HepG2 (cell line): ENCODE measurements around the gene NDE1.

ENCODE experiments used
- HBP1 ChIP-seq: IDR thresholded peaks from 2 replicates; pipeline ENCODE4 v1.6.1; 2016; ENCODE audit warnings: low read depth, control low read depth
- LCORL ChIP-seq, 2 experiments: fragments of 450-650 bp in 1 of 2; sonication (generic) in 1 of 2; formaldehyde crosslinking in 1 of 2; IDR thresholded peaks; 2 replicates each; pipeline versions ENCODE4 v1.5.0 to v1.6.1; 2017 to 2020; ENCODE audit warnings: antibody characterized with exemption in 1 of 2, missing genetic modification reagents in 1 of 2
- MYC ChIP-seq: sonication (generic); formaldehyde crosslinking; IDR thresholded peaks from 2 replicates; pipeline ENCODE4 v1.9.0; 2021; ENCODE audit warnings: missing genetic modification reagents, borderline replicate concordance
- PATZ1 ChIP-seq: sonication (generic); formaldehyde crosslinking; IDR thresholded peaks from 2 replicates; pipeline ENCODE4 v1.4.0; 2020; ENCODE audit warnings: missing genetic modification reagents
- POLR2AphosphoS5 ChIP-seq: IDR thresholded peaks from 2 replicates; pipeline ENCODE4 v1.6.1; 2012; ENCODE audit warnings: low read depth, low read length
- TF ChIP-seq, protein P1 (sequence below): sonication (generic); formaldehyde crosslinking; IDR thresholded peaks from 2 replicates; pipeline ENCODE4 v1.5.0; 2020; ENCODE audit warnings: mild to moderate bottlenecking, missing genetic modification reagents, moderate library complexity

DNA sequence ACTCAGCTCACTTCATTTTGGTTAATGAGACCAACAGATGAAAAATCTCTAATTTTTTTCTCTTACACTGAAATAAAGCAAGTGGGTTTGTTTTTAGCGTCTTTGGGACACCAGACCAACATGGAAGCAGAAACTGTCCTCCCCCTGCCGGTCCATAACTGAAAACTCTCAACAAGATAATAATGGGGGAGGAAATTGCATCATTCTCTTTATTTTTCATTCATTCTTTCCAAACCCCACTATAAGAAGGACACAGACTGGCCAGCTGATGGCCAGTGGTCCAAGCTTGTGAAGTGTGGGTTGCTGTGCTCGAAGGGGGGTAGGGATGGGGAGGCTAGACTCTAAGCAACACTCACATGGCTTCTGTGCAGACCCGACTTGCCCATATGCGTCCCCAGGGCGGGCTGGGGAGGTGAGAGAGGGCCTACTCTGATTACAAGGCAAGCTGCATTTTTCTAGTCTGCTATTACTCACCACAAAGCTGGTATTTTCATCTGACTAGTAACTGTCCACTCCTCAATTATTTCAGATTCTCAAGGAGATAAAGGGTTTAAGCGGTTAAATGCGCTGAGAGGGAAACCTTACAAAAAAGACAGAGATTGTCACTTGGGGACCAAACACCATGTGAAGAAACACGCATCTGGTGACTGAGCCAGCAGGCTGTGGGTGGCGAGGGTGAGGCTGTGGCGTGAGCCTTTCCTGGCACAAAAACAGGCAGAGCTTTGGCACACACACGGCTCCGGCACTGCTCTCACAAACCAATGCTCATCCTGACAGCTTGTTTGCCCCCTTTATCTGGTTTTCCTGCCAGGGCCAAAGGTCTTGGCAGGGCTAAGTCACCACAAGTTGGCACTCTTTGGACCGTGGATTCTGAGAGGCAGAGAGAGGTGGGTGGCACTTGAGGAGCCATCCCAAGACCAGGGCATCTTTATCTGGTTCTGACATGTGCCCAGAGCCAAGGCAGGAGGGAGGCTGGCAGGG, 45.3 kb upstream of the NDE1 start:
- TF ChIP-seq LCORL (IDR thresholded peaks at IDR 0.05), result no peak
- no peak for TF ChIP-seq LCORL (CRISPR knock-in tag; IDR thresholded peaks at IDR 0.05)
- TF ChIP-seq, protein P1, sequence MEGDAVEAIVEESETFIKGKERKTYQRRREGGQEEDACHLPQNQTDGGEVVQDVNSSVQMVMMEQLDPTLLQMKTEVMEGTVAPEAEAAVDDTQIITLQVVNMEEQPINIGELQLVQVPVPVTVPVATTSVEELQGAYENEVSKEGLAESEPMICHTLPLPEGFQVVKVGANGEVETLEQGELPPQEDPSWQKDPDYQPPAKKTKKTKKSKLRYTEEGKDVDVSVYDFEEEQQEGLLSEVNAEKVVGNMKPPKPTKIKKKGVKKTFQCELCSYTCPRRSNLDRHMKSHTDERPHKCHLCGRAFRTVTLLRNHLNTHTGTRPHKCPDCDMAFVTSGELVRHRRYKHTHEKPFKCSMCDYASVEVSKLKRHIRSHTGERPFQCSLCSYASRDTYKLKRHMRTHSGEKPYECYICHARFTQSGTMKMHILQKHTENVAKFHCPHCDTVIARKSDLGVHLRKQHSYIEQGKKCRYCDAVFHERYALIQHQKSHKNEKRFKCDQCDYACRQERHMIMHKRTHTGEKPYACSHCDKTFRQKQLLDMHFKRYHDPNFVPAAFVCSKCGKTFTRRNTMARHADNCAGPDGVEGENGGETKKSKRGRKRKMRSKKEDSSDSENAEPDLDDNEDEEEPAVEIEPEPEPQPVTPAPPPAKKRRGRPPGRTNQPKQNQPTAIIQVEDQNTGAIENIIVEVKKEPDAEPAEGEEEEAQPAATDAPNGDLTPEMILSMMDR (CRISPR knock-in tag), result no peak
- TF ChIP-seq MYC (CRISPR knock-in tag), result no peak
- no peak for TF ChIP-seq POLR2AphosphoS5
- no peak for TF ChIP-seq PATZ1 (CRISPR knock-in tag)
- no peak for TF ChIP-seq HBP1 (CRISPR knock-in tag)
